SU-DHL-6 (cell line): Measurements from ENCODE around the gene VSTM4.

Experiments used
- CTCF ChIP-seq: fragments of 200-600 bp; sonication (generic); IDR thresholded peaks from one replicate; pipeline ENCODE4 v1.5.1; 2017; ENCODE audit warnings: antibody characterized with exemption, mild to moderate bottlenecking, low read length, moderate library complexity; ENCODE audit not compliant: insufficient read depth, poor library complexity, severe bottlenecking
- EZH2phosphoT487 ChIP-seq: fragments of 200-600 bp; sonication (generic), shearing (Covaris generic); conservative IDR thresholded peaks from 2 replicates; pipeline ENCODE4 v1.6.1; 2018; ENCODE audit warnings: mild to moderate bottlenecking, antibody characterized with exemption, low read length, moderate library complexity, mixed read lengths

GRCh38 chr10:49134327-49134726 is 19.0 kb upstream of the VSTM4 start:
- TF ChIP-seq CTCF = no peak
- no peak for TF ChIP-seq EZH2phosphoT487
